ENCODE data around the gene UGT1A10. TPM values are rescaled to one million over a fixed set of nuclear protein-coding genes. Genes with fewer than 3 reads are reported as not detected.
"Not testable (repeated sequence)": the region's sequence is repeated elsewhere in the genome, so short reads cannot be mapped to it uniquely, and the experiment has no call there.

Gene UGT1A10
- total RNA-seq, 1 experiment from 2014 or later = 8.2 TPM

- no peak for DNase-seq (ENCODE audit: low read depth)
Measured at GRCh38 chr2:233740870-233741269, 104.6 kb downstream of the UGT1A10 start.

- no peak for DNase-seq (ENCODE audit: low read depth)
Measured at GRCh38 chr2:233743464-233744259, 107.4 kb downstream of the UGT1A10 start.

GRCh38 chr2:233745073-233745755 is 109.0 kb downstream of the UGT1A10 start:
- DNase-seq (ENCODE audit: low read depth) = no peak

GRCh38 chr2:233745838-233746237 is 109.6 kb downstream of the UGT1A10 start:
- not testable (repeated sequence) for DNase-seq (ENCODE audit: low read depth)

GRCh38 chr2:233746475-233747282 is 110.4 kb downstream of the UGT1A10 start:
- no peak for DNase-seq (ENCODE audit: low read depth)

GRCh38 chr2:233747283-233747544 is 111.0 kb downstream of the UGT1A10 start:
- DNase-seq (ENCODE audit: low read depth) = no peak

GRCh38 chr2:233750689-233751088 is 114.4 kb downstream of the UGT1A10 start:
- DNase-seq (ENCODE audit: low read depth) = not testable (repeated sequence)

- not testable (repeated sequence) for DNase-seq (ENCODE audit: low read depth)
Measured at GRCh38 chr2:233751212-233752009, 115.2 kb downstream of the UGT1A10 start.

- DNase-seq (ENCODE audit: low read depth) = no peak
Measured at GRCh38 chr2:233754872-233755611, 118.8 kb downstream of the UGT1A10 start.

GRCh38 chr2:233756429-233757081 is 120.3 kb downstream of the UGT1A10 start:
- DNase-seq (ENCODE audit: low read depth) = peak; percentile 47

GRCh38 chr2:233758141-233758540 is 121.9 kb downstream of the UGT1A10 start:
- no peak for DNase-seq (ENCODE audit: low read depth)

- DNase-seq (ENCODE audit: low read depth) = no peak
Measured at GRCh38 chr2:233758849-233759248, 122.6 kb downstream of the UGT1A10 start.

- DNase-seq (ENCODE audit: low read depth) = no peak
Measured at GRCh38 chr2:233760043-233760442, 123.8 kb downstream of the UGT1A10 start, which contains the start of gene UGT1A1. Gene UGT1A1 (plus strand): TSS chr2:233760270. CDS start chr2:233760288, 18 bp downstream.

- DNase-seq (ENCODE audit: low read depth) = peak; percentile 57
Measured at GRCh38 chr2:233761040-233761769, 125.0 kb downstream of the UGT1A10 start.

GRCh38 chr2:233764264-233764663 is 128.0 kb downstream of the UGT1A10 start:
- peak; percentile 92 for DNase-seq (ENCODE audit: low read depth)

GRCh38 chr2:233764761-233765160 is 128.5 kb downstream of the UGT1A10 start:
- peak; percentile 52 for DNase-seq (ENCODE audit: low read depth)

GRCh38 chr2:233766416-233766815 is 130.2 kb downstream of the UGT1A10 start:
- no peak for DNase-seq (ENCODE audit: low read depth)

GRCh38 chr2:233768076-233768475 is 131.8 kb downstream of the UGT1A10 start:
- DNase-seq (ENCODE audit: low read depth) = no peak

- DNase-seq (ENCODE audit: low read depth) = no peak
Measured at GRCh38 chr2:233769260-233769659, 133.0 kb downstream of the UGT1A10 start.

- DNase-seq (ENCODE audit: low read depth) = no peak
Measured at GRCh38 chr2:233772153-233772552, 135.9 kb downstream of the UGT1A10 start.

All from Daoy (cell line).